Stimulated activated CD4-positive, alpha-beta T cell treated with anti-CD3 and anti-CD28 coated beads, Interleukin-12 subunit alpha, Interleukin-12 subunit beta, amount 100 ng/mL, for 48 hours (primary cell): ENCODE results near the gene P4HB.

Experiments used
- DNase-seq, 3 donors: peaks; one replicate each; pipeline ENCODE4 v3.0.0-alpha.2; 2020; ENCODE audit warnings: low read depth in 2 of 3, low spot score in 1 of 3

P4HB gene

DNA sequence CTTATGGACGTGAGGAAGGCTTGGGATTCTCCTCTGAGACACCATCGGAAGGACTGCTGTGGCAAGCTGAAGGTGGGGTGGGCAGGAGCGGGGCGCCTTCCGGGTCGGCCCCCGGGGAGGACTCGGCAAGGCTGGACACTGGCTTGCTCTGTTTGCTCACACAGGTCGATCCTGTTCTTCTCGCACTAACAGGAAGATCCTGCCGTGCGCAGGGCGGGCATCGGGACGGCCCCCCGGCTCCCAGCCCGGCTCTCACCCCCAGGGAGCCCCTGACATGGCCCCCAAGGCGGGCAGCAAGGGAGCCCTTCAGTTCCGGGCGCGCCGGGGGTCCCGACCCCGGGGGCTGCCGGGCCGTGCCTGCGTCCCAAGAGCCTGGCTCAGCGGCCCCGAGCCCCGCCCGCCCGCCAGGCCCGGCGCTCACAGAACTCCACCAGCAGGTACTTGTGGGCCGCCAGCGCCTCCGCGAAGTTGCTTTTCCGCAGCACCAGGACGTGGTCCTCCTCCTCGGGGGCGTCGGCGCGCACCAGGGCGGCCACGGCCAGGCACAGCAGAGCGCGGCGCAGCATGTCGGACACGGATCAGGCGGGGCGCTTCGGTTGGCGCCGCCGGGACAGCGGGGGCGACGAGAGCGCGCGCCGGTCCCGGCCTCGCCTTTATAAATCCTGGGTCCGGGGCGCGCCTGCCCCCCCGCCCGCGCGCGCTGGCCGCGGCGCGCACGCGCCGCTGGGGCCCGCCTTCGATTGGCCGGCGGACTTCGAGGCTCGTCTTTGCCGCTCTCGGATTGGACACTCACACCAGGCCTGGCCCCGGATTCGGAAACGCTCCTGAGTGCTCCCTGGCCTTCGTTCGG, at the start of gene P4HB:
Gene P4HB (minus strand): TSS at position 630 of the 850 bp plus-strand sequence. CDS start 64 bp downstream, at position 566.
- DNase-seq, result peak in 2 of 3 donors; percentile 95 to 97

DNA sequence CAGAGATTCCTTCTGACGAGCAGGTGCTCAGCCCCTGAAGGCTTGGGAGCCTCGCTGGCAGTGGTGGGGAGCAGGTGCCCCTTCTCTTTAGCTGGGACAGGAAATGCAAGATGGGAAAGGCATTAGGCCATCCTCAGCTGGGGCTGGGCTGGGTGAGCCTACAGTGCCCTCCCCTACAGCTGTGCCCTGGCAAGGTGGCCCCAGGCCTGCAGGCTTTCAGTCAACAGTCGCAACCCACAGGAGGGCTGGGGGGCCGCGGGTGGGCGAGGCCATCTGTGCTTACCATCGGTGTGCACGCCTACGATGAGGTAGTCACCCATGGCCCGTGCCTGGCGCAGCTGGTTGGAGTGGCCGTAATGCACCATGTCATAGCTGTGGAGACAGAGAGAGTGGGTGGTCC, 48.9 kb upstream of the P4HB start:
- DNase-seq, result no peak

DNA sequence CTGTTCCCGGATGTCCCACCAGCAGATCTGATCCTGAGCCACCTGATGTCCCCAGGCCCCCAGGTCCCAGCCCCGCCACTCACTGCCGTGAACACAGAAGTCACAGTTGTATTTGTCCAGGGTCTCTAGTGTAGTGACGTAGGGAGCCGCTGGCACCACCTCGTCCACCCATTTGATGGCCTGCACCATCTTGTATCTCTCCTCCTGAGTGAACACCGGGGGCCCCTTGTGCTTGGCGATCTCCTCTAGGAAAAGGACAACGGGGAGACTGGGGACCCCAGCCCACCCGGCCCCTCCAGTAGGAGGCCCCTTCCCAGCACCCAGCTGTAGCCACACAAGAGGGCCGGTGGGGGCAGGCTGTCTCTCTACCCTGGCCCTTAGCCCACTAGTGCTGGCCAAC, 48.5 kb upstream of the P4HB start:
- DNase-seq, result no peak

DNA sequence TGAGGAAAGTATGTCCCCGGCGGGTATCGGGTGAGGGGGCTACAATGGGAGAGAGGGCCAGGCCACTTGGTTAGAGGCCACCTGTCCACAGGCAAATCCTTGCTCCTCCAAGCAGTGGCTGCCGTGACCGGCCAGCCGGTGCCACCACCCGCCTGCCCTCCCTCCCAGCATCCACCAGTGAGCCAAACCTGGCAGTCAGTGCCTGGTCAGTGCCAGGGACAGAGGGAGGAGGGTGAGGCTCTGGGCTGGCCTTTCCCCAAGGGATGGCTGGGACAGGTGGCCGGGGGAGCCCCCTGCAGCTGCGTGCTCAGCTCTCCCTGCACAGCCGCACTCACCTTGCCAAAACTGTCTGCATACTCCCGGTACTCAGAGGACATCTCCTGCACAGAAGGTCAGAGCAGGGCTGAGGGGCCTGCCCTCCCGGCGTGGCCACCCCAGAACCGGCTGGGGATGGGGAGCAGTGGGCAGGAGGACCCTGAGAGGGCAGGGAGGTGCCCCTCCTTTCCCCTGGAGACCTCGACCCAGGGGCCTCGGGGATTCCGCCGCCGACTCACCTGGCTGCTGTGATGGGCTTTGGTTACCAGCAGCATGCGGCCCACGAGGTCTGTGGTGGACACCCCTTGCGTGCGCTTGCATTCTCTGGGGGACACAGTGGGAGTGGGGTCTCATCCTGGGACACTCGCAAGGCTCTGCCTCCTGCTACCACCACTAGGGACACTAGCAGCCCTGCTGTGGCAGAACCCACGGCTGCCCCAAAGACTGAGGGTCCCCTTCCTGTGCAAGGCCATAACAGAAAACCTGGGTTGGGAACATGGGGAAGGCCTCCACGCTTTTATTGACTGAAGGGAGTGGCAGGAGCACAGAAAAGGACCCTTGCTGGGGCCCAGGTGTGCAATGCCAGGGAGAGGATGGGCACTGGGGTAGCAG, 47.1 kb upstream of the P4HB start:
- no peak for DNase-seq

DNA sequence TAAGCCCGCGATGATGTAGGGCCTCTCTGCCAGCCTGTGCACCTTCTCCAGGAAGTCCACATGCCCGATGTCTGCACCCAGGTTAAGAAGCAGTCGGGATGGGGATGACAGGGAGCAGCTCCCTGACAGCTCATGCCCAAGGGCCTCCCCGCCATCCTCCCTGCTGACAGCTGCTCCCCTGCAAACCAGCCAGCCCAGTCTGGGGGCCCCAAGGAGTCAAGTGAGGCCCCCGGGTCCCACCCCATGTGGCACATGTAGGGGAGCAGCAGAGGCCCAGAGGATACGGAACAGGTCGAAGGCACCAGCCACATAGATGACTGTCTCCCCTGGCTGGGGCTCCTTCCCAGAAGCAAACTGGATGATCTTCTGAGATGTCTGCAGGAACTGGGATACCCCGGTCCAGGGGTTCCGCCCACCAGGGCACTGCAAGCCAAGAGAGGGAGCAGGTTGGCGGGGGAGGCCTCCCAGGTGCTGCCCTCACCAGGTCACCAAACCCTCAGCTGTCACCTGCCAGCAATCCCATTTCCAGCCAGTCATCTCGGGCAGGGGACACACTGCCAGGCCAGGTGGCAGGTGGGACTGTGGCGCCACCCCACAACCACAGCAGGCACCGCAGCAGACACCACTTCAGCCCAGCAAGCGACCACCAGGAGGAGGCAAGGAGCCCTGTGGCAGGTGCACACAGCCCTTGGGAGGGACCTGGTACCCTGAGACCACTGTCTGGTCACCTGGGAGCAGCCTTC, 46.3 kb upstream of the P4HB start:
- DNase-seq, result no peak

DNA sequence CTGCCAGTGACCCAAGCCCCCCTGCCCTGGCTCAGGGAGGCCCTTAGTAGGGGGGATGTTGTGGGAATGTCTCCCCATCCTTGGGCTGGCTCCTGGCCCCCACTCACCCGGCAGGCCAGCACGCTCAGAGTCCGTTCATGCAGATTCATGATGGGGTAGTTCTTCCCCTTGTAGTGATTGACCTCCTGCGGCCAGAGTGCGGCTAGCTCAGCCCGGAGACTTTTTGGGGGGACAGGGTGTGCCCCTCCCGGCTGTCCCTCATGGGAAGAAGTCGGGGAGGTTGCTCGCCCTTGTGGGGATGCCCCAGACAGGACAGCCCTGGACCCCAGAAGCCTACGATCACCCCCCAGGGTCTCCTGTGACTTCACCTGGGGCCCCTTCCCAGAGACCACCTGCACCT, 45.7 kb upstream of the P4HB start:
- DNase-seq, result no peak

DNA sequence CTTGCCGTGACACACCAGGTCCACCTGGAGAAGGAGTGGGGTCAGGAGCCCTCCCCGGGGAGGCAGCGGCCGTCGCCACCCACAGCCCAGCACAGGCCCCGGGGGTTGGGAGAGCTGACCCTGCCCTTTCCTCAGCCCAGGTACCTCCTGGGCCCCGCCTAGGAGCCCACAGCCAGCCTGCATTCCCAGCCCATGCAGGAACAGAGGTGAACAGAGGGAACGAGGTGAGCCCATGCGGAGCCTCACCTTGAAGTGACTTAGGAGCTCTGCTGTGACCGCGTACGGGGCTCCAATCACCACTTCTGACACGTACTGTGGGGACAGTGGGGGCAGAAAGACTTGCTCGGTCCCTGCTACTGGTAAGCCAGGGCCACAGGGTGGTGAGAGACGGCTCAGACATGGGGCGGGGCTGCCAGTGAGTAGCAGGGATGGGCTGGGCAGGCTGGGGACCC, 45.1 kb upstream of the P4HB start:
- DNase-seq, result no peak

DNA sequence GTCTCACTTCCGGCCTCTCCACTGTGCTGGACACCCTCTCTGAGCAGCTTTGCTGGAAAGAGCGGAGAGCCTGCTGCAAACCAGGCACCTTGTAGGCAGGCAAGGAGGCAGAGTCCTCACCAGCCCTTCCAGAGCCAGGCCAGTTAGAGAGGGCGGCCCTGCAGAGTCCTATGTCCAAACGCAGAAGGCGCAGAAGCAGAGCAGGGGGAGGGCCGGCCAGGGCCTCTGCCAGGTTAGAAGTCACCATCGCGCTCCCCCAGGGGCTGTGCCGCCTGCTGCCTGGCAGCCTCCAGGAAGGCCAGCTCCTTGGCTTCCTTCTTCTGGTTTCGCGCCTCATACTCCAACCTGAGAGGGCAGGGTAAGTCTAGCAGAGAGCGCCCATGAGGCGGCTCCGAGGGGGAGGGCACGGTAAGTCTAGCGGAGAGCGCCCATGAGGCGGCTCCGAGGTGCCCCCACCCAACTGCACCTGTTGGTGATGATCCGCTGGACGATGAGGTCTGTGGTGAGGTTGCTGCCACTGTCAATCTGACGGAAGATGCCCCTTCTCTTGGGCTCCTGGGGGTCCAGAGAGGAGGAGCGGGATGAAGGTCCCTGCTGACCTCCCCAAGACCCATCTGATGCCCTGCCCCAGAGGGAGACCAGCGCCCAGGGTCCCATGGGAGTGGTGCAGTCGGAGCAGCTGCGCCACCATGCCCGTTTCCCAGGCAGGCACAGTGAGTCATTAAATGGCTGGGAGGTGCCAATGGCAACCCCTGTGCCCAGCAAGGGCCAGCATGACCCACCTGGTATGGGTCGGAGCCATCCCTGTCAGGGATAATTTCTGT, 44.5 kb upstream of the P4HB start:
- DNase-seq, result no peak

DNA sequence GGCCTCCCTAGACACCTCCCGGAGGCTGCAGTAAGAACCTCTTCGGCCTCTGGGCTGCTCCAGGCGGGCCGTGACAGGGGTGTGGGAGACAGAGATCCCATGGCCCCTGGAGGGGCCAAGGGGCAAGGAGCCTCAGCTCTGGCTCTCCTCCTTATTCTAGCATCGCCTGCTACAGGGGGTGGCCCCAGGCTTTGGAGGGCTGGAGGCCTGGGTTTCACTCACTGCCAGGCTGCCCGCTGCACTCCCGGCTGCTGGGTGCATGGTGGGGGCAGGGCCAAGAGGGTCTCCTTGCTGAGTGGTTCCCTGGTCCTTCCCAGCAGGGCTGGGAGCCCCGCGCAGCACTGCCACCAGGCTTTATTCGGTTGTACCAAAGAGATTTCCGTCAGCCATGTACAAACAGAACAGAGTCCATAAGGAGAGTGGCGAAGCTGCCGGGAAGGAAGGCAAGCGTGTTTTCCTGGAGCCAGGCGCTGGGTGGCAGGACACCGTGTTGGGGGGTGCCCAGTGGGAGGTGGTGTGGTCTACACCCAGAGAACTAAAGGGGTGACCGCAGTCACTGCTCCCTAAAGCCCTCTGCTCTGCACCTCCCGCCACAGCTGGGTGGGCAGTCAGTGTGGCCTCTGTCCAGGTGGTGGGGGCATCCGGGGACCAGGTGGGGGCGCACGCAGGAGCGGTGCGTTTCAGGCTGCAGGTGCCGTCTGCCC, 43.7 kb upstream of the P4HB start:
- DNase-seq, result no peak

DNA sequence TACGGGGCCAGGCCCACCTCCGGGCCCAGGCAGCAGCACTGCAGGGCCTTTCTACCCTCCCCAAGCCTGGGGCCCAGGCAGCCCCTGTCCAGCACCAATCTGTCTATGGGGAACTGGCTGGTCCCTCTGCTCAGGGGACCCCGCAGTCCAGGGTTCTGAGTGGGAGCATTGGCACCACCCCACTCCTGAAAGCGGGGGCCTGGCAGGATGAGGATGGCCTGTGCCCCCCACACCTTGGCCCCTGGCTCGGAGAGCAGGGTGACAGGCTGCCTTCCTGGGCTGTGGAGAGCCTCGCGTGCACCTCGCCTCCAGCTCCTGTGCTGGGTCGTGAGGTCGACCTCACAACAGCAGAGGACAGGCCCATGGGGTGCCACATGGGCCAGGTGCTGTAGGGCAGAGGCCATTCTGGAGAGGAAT, 43.1 kb upstream of the P4HB start:
- DNase-seq, result no peak

DNA sequence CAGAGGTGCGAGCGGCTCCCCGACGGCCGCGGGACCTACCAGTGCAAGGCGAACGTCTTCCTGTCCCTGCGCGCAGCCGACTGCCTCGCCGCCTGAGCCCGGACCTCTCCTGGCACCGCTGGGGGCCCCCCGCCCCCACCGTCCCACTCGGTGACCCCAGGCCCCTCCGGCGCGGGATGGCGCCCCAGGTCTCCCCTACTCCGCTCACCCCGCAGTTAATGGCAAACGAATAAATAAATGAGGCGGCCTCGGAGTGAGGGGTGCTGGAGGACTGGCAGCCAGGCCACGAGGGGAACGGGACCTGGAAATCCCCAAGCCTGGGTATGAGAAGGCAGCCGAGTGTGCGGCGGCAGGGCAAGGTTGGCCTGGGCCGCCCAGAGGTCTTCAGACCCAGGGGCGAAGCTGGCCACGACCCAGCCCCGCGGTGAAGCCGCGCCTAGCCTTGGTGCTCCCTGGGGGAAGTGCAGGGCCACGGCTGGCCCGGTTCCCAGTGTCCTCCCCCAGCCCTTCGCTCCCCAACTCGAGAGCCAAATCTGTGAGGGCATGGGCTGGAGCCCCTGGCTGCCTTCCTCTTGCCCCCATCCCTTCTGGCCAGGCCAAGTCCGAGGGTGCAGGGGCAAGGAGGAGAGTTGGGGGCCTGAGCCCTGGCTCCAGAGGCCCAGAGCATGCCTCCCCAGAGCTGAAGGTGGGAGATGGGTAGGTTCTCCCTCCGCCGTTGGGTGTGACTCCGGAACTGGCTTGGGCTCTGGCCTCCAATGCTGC, 42.5 kb upstream of the P4HB start:
- DNase-seq, result no peak

DNA sequence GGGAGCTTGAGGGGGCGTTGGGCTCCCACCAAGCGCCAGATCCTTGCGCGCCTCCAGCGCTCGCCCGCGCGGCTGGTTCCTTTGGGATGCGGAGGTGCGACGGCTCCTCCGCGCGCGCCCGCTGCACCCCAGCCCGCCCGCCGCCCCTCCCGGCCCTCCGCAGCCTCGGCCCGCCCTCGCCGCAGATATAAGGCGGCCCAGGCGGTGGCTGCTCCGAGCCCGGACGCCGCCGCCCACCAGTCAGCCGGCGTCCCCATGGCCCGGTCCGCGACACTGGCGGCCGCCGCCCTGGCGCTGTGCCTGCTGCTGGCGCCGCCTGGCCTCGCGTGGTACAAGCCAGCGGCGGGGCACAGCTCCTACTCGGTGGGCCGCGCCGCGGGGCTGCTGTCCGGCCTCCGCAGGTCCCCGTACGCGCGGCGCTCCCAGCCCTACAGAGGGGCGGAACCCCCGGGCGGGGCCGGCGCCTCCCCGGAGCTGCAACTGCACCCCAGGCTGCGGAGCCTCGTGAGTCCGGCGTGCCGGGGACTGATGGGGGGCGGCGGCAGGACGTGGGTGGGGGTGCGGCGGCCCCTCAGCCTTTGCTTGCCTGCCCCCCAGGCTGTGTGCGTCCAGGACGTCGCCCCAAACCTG, 41.8 kb upstream of the P4HB start, which contains the start of gene NPB:
Gene NPB (plus strand): TSS at position 216 of the 630 bp plus-strand sequence. CDS start 40 bp downstream, at position 256.
- no peak for DNase-seq

DNA sequence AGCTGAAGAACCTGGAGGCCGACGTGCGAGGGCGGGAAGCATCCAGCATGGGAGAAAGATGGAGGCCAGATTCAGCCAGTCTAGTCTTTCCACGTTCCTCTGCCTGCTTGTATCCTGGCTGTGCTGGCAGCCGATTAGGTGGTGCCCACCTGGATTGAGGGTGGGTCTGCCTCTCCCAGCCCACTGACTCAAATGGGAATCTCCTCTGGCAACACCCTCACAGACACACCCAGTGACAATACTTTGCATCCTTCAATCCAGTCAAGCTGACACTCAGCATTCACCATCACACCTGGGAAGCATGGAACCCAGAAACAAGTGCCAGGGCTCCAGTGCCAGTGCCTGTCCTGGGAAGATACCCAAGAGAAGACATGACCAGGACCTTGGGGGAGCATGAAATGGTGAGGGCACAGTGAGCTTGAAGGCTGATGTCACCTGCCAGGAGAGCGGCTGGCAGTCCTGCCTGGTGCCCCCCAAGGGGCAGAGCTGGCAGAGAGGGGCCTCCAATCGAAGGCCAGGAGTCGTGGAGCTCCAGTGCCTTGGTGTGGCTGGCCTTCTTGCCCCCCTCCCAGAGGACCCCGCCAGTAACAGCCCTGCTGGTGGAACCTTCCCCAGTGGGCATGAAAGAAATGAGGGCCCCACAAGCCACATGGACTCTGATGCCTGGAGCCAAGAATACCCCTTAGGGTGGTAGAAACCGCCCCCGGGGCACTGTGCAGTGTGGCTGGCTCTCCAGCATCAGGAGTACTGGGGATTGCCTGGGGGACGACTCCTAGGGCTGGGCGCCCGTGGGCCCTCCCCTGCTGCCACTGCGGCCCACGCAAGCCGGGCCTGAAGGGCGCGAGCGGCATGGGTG, 41.1 kb upstream of the P4HB start:
- DNase-seq, result no peak

DNA sequence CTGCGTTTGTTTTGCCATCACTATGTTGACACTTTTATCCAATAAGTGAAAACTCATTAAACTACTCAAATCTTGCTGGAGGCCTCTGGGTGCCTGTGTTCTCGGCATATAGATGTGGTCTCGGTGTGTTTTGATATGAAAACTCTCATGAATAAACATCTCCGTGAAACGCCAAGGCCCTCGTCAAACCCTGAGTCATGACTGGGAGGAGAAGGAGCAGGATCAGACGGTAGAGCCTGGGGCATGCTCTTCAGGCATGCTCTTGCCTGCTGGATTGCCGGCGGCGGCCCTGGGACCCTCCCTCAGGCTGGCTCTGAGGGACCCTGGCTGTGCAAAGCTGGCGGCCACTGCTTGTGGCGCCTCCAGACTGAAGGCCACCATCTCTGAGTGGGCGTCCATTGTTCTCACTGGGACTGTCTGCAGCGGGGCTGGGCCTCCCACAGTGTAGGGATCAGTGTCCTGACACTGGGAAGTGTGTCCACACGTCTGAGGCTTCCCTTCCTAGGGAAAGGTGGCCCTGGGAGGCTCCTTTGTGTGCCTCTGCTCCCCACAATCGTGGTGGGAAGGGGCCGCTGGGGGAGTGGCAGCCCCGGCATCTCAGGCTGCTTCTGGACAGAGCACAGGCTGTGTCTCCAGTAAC, 40.0 kb upstream of the P4HB start:
- DNase-seq, result no peak

DNA sequence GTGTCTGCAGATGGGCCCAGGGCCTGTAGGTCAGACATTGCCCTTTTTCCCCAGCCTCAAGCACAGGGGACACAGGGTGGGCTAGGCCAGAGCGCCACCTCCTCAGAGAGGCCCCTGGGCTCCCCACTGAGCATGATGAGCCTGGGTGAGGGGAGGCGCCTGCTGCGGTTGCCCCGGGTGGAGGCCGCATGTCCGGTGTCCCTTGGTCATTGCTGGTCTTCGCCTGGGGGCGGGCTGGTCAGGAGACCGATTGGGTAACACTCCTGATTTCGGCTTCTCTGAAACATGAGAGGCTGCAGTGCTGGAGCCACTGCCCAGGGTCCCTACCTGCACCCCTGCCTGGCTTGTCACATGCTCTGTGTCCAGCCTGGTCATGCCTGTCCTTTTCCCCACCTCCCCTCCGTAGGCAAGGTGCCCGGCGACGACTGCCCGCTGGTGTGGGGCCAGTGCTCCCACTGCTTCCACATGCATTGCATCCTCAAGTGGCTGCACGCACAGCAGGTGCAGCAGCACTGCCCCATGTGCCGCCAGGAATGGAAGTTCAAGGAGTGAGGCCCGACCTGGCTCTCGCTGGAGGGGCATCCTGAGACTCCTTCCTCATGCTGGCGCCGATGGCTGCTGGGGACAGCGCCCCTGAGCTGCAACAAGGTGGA, 39.3 kb upstream of the P4HB start:
- no peak for DNase-seq

DNA sequence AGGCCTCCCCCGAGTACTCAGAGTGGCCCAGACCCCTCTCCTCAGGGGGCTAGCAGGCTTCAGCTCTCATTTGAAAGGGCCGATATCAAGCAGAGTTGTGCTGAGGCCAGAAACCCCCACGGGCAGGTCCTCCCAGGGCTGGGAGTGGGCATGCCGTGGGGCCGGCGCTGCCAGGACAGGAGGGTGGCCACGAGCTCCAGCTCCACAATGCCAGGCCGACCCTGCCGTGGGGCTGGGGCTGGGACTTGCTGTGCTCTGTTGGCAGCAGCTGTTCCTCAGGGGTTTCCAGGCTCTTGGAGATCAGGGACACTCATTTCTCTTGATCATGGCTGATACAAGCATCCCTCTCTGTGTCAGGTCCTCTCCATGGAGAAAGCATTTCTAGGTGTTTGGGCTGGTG, 38.5 kb upstream of the P4HB start:
- DNase-seq, result no peak
